HL-60/S4 treated with phorbol 12-myristate 13-acetate at 8.2 ng/mL for 4 days and 3 days (cell line): ENCODE data around the gene PDGFD.

Source experiments
- in situ Hi-C: fragments of 300-500 bp; cut with MboI; formaldehyde crosslinking; loops from 2 replicates; pipeline ENCODE4 v1.15.0; 2022; ENCODE audit warnings: low sequenced_read_pairs

The PDGFD gene

DNA sequence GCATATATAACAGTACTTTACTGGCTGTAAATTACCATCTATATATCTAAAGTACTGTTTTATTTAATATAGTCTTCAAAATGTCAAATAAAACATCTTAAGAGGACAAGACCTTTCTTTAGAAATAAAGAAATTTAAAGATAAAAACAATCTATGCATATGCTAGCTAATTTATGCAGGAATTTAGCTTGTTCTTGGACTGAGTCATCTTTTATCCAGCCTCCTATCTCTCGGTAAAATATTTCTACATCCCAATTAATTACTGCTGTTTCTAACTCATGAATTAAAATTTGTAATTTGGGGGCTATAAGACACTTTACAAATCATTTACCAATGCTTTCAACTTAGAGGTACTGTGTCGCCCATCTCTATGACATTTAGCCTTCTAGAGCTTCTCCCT, 200.3 kb downstream of the PDGFD start:
- in situ Hi-C loops = no loop called here

DNA sequence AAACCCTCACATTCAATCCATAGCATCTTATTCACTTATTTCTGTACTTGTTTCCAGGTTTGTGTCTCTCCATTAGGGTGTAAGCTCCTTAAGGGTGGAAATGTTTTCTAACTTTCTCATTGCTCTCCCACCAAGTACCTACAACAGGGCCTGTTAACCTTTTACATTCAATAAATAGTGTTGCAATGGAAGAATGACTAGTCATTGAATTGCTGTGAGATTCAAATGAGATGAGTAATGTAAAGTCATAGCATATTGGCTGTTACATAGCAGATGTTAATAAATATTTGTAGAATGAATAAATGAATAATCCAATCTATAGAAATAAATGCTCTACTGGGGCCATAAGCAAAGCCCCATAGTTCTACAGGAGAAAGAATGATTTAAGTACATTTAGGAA, 202.9 kb downstream of the PDGFD start:
- in situ Hi-C loops = no loop called here

DNA sequence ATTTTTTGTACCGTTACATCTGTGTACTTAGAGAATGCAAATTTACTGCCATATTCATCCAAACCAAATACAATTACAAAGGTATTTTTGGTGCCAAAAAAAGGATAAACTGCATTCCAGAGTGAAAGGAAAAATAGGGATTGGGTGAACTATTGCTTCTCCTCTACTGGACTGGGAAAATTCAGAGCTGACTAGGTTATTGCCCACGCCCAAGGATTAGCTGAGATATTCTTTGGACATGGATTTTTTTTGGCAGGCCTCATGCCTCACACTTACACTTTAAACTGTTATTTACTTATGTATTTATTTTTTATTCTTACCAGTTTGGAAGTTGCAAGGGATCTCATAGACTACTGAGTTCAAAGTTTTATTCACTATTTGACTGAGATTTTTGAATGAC, 203.8 kb downstream of the PDGFD start:
- in situ Hi-C loops = no loop called here

DNA sequence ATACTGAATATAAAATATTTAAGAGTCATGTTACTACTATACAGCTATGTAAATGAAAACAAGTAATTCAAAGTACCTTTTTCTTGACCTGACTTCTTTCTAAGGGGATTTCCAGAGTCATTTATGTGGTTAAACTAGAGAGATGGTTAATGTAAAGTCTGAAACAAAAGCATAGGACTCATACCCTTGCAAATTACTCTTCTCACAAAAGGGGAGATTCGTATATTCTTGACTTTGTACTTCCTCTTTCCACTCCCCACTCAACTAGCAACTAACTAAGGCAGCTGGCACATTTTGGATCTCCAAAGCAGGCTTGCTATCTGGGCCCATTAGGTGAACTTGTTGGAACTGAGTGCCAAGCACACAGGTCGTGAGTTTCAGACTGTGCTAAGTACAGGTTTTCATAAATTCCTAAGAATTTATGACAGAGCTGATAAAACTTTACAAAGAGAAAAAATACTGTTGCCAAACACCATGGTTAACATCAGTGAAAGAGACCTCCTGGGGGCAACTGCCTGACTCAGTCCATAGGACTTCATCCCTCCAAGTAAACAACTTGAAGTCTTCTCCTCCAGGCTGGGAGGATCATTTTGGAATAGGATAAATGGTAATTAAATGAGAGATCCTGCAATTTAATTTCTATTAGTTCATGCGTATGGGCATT, 204.5 kb downstream of the PDGFD start:
- in situ Hi-C loops = no loop called here

- in situ Hi-C loops = no loop called here
These were observed 205.3 kb downstream of the PDGFD start for GRCh38 chr11:103958475-103959215.

DNA sequence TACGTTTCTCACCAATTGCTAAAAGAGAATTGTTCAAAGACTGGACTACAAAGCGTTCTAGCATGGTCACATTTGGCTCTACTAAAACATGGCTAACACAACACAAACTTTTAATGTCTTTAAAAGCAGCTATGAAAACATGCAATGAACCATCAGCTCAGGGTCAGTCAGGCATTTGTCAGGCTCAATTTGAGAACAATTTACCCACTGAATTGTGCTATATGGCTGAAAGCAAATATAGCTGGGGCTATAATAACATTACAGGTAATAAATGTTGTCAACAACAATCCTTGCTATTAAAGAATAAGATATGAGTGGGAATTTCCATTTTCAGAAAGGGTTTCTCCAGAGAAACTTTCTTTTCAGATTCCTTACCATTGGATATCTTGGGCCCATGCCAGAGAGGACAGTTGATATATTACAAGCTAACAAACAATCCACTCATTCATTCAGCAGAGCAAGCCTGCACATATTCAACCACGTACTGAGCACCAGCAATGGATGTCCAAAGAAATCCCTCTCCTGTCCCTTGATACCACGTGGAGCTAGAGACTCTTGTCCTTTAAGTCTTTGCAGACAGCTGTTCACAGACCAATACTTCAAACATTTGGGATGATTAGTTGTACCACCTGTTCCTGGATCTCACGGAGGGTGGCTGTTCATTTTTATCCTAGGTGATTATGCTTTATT, 210.0 kb downstream of the PDGFD start:
- in situ Hi-C loops = no loop called here

DNA sequence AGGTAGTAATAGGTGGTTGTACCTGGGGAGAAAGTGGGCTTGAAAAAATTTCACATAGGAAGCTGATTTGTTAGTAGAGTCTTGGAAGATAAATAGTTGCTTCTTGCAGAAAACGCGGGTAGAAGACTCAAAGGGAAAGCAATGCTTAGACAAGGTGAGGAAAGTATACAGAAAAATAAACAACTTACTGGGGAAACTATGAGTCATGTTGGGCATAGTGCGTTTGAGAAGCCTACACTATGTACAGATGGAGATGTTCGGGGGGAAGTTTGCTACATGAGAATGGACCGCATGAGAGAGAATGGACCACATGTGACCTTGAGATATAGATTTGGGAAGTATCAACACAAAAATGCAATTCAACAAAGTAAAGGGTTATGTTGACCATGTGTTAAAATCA, 214.2 kb downstream of the PDGFD start:
- in situ Hi-C loops = no loop called here

- in situ Hi-C loops = no loop called here
These were observed 215.7 kb downstream of the PDGFD start for GRCh38 chr11:103948187-103948763.

DNA sequence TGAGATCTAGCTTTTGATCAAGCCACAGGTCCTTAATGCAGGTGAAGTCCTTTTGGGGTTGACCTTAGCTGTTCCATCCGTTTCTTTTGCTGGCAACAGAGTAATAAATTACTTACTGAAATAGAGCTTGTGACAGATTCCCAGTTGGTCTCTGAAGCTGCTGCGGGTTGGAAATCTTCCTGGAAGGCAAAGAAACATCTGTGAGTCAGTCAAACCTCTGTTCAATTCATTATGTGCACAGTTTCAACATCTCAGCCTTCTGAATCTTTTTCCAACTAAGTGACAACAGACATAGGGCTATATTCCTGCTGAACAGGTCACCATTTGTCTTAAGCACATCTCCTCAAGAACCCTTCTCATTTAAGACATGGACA, 216.4 kb downstream of the PDGFD start:
- in situ Hi-C loops = no loop called here

- in situ Hi-C loops = no loop called here
These were observed 217.0 kb downstream of the PDGFD start for GRCh38 chr11:103946793-103947545.

DNA sequence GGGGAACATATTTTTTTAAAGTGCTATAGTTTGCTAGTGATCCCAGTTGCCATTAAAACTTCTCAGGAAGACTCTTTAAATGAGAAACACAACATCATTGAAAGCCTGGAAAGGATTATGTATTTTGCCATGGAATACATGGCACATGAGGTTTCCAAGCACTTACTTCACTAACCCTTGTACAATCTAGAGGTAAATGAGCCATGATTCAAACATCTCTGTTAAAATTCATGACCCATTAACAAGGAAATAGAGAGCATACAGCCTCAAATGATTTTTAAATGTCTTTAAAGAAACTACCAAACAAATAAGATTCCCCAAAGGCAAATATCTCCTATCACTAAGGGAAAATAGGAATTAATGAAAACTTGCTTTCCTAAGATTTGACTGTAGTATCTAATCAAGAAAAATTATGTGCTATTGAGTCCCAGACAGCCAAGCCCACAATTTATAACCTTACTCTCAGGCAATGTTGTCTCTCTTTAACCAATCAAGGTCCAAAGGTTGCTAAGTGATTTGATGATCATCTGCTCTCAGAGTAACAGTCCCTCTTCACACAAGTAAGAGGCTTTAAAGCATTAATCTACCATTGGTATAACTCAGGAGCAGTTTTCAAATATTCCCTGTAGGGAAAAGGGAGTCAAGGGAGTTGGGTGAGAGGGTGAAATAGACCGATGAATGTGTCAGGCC, 219.6 kb downstream of the PDGFD start:
- in situ Hi-C loops = no loop called here

- in situ Hi-C loops = no loop called here
These were observed 221.3 kb downstream of the PDGFD start for GRCh38 chr11:103942646-103943045.

DNA sequence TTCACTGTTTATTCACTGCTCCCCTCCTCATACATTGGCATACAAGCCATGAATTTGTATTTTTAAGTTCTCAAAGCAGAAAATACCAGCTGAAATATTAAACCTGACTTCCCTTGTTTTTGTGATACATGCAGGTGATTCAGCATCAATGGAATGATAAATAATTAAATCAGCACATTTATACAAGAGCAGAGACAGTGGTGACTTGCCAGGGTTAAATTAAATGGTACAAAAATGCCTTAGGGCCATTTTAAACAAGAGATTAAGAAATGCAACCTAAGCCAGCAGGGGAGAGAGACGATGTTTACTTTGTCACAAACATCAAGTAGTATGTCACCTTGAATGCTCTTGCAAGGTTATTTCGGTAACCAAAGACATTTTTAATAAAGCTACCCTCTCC, 223.4 kb downstream of the PDGFD start:
- in situ Hi-C loops = no loop called here

- in situ Hi-C loops = no loop called here
These were observed 224.3 kb downstream of the PDGFD start for GRCh38 chr11:103939694-103940093.

GRCh38 chr11:103936059-103936458, 227.9 kb downstream of the PDGFD start:
- in situ Hi-C loops = no loop called here

DNA sequence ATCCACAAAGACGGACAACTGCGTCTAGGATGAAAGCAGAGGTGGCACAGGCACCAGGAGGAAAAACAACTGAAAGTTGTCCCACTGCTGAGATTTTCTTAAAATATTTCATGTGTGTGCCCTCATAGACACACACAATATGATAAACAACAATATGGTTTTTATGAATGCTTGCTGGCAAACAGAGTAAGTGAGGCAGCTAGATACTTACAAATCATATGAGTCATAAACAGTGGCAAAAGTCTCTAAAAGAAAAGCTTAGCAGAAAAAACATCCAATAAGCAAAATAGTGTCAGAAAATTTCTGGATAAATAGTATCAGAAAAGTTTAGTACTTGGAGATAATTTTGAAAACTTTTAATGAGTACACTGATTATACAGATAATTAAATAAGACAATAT, 228.7 kb downstream of the PDGFD start:
- in situ Hi-C loops = no loop called here

- in situ Hi-C loops = no loop called here
These were observed 234.6 kb downstream of the PDGFD start for GRCh38 chr11:103929170-103929903.

DNA sequence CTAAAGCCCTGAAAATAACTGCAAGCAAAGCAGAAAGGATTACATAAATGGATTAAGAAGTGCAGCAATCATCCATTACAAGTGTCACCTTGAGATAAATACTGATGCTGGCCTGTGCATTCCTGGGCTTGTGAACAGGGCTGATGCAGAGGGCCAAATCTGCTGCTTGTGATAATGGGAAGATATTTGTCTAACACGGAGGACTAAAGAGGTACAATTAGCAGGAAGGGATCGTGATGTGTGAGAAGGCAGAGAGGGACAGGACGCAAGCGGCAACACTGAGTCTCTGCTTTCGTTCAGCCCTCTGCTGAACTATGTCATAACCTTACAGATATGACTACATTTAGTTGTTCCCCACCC, 235.2 kb downstream of the PDGFD start:
- in situ Hi-C loops = no loop called here

- in situ Hi-C loops = no loop called here
These were observed 235.7 kb downstream of the PDGFD start for GRCh38 chr11:103928040-103928801.
